HT1080 (cell line): ENCODE results near the gene ADGRG7. TPM values are rescaled to one million over a fixed set of nuclear protein-coding genes. Genes with fewer than 3 reads are reported as not detected.
A peak's percentile ranks its signal among the peaks of the same experiment; 100 is the strongest.

Experiments used
- DNase-seq: peaks from one replicate; pipeline ENCODE4 v3.0.0-alpha.2; 2015; ENCODE audit warnings: low read depth
- total RNA-seq: library from RNA; depleted of rRNA; stranded (reverse); fragments of >200 nt; shearing (Covaris generic); gene quantifications from 2 replicates; pipeline ENCODE4 v1.2.3, GENCODE V29; 2014

Gene ADGRG7
- total RNA-seq, 1 experiment from 2014 or later, result not detected

DNA sequence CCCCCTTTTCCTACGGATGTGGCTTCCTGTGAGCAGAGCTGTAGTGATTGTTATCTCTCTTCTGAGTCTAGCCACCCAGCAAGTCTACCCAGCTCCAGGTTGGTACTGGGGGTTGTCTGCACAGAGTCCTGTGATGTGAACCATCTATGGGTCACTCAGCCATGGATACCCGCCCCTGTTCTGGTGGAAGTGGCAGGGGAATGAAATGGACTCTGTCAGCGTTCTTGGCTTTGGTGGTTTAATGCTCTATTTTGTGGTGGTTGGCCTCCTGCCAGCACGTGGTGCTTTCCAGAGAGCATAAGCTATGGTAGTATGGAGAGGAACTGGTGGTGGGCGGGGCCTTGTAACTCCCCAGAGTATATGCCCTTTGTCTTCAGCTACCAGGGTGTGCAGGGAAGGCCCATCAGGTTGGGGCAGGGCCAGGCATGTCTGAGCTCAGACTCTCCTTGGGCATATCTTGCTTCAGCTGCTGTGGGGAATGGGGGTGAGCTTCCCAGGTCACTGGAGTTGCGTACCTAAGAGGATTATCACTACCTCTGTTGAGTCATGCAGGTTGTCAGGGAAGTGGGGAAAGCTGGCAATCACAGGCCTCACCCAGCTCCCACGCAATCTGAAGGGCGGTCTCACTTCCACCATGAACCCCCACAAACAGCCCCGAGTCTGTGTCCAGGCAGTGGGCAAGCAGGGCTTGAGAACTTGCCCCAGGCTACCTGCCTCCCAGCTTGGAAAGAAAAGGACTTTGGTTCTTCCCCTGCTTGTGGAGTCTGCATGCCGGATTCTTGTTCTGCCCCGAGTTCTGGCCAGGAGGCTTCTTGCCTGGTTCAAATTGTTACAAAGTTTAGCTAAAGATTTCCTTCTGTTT lies 9.0 kb upstream of the ADGRG7 start:
- DNase-seq, result no peak

DNA sequence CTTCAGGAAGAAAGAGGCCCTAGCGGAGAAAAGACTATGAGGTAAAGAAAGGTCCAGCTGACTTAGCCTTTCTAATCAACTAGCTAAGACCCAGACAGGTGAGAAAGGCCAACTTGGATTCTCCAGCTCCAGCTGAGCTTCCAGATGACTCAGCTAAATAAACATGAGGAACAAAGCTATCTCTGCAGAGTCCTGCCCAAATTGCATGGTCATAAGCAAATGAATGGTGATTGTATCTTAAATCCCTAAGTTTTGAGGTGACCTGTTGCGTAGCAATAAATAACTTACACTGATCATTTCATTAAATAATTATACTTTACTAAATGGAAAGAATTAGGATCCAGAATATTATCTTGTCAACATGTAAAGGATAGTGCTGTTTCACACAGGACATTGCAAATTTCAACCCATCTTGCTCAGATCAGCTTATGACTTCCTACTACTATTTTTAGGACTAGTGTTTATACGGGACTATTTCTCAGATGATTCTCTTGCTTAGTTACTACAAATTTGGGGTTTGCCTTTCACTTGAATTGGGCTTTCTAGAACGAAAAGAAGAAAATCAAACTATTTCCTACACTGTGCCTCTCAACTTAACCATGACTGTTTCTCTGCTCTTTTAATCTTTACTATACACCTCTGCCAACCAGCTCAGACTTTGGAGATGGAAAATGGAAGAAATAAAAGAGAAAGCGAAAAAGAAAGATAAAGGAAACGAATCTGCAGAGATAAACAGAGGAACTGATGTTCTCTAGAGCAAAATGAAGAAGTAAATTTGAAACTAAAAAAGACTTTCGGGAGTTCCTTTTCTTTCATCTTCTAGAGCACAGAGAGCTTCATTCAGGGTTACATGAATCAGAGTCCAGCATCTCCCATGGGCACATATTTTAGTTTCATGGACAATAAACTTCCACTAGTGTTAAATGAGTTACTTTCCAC lies 6.6 kb upstream of the ADGRG7 start:
- peak; percentile 26 for DNase-seq

DNA sequence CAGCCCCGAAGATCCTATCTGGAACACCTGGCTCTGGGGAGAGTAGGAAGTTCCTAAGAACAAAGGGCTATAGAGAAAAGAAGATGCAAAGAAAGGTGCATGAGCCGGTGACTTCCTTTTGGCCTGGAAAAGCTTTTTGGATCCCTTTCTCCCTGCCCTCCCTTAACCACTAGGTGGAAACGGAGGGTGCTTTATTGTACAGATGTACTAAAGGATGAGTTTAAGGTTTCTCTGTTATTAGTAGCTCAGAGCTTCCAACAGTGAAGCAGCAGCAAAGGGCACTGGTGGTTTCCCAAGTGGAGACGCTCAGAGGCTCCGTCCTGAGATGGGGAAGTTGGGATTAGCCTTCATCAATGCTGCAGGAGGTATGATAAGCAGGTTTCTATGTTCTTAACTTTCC lies 5.9 kb upstream of the ADGRG7 start:
- peak; percentile 61 for DNase-seq

DNA sequence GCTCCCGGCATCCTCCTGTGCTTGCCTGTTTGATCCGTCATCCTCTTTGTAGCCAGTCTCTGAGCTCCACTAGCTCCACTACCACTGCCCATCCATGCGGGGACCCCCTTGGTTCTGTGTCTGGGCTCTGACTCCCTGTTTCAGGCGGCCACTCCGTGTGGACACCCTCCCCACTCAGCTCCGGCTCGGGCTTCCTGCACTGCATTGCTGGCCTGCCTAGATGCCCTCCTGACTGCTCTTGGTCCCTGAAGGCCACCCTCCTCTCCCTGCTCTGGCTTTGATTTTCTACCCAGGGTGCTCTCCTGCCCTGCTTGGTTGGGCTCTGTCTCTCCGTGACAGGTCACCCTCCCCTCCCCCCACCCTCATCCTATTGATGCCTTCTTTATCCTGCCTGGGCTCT lies 4.0 kb upstream of the ADGRG7 start:
- no peak for DNase-seq

DNA sequence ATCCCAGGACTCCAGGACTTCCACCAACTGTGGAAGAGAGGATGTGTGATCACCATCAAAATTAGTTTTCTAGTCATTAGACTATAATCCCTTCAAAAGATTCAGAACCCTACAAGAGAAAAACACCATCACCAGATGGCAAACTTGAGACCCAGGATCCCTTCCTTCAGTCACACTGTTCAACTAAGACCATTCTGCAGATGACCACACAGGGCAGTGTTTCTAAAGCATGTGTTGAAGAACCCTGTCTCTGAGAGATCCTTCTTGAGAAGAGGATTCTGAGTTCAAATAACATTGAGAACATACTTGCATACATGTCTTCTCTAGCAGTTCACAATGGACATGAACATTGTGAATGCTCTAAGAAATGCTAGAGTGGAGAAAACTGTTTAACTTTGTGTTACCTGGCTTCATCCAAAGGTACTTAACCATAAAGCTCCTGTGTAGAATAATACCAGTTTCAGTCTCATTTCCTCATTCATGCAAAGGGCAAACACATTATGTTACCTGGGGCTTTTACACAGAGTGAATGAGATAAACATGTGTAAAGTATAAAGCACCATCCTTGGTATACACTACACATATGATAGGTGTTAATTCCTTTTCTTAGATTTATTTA lies 2.4 kb upstream of the ADGRG7 start:
- DNase-seq, result no peak

DNA sequence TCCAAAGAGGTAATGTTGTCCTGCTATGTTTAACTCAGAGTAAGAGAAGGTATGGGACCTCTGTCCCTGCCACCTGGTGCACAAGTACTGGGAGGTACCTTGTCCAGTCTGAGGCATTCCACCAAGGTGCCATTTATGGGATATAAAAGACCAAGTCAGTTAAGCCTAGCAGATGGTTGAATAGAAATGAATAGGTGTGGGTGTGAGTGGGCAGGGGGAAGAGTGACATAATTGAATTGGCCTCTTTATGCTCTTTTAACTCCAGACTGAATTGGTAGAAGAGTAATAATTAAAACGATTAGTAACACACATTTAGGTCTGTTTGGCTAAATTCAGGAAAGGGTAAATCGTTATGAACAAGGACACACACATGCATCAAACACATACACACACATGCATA lies 562 bp downstream of the ADGRG7 start:
- DNase-seq, result no peak

DNA sequence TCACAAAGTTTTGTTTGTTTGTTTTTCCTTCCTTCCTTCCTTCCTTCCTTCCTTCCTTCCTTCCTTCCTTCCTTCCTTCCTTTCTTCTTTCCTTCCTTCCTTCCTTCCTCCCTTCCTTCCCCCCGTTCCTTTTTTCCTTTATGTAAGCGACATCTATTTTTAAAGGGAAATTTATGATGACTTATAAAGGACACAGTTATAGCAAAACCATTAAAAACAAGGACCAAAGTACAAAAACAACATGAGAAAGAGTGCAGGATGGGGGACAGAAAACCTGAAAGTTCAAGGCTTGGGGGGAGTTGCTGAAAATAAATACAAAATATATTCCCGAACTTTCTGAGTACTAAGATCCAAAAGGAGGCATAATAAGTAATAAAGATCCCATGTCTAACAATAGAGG lies 1.8 kb downstream of the ADGRG7 start:
- no peak for DNase-seq

DNA sequence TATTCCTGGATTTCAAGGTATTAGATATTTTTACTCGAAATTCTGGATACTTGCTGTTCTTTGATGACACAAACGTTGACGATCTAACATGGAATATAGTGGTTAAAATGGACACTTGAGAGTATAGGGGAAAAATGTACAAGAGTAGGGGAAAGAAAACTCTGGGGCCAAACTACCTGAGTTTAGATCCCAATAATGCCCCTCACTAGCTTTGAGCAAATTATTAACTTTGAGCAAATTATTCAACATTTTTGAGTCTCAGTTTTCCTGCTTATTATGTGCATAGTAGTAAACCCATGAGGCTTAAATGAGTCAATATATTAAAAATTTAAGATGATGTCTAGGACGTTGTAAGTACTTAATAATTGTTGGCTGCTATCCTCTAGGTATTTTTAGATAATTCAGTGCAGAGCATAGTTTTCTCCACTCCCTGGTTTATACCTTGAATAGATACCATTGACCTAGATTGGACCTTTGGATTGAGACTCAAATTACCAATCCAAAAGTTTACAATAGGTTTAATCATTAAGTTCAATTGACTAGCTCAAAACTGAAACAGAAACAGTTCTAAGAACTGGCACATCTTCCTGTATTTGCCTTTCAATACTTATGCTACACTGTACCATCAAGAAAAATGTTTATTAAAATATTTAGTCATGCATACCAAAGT lies 4.5 kb downstream of the ADGRG7 start:
- no peak for DNase-seq

DNA sequence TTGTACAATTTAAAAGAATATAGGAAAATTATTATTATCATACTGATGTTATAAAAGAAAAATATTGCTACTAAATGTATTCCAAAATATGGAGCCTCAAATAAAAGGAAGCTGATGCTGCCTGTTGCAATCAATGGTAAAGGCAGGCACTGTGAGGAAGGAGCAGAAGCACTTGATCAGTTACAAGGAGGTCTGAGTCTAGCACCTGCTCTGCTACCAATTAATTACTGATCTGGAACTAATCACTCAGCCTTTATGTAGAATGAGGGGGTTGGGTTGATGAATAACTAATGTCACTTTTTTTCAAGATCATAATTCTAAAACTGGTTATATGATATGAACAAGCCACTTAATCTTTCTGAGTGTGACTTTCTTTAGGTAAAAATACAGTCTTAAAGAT lies 5.5 kb downstream of the ADGRG7 start:
- DNase-seq, result no peak

DNA sequence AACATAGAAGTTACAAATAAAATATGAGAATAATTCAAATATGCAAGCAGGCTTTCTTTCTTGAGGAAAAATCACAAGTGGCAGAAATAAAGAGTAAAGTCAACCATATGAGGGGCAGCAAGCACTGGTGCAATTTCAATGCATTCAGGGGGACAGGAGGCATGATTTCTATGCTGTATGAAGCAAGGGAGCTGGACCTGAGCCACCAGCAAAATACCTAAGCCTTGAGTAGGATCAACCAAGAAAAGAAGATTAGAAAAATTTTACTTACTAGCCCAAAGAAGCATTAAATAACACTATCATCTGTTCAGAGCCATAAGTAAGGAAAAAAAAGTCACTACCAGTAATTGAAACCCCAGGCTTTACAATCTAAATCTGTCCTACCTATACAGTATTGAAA lies 6.3 kb downstream of the ADGRG7 start:
- DNase-seq, result no peak

DNA sequence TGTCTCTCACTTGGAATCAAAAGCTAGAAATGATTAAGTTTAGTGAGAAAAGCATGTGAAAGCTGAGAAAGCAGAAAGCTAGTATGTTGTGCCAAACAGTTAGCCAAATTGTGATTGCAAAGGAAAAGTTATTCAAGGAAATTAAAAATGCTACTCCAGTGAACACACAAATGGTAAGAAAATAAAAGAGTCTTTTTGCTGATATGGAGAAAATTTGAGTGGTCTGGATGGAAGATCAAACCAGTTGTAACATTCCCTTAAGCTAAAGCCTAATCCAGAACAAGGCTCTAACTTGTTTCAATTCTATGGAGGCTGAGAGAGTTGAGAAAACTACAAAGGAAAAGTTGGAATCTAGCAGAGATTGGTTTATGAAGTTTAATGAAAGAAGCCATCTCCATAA lies 11.8 kb downstream of the ADGRG7 start:
- no peak for DNase-seq

DNA sequence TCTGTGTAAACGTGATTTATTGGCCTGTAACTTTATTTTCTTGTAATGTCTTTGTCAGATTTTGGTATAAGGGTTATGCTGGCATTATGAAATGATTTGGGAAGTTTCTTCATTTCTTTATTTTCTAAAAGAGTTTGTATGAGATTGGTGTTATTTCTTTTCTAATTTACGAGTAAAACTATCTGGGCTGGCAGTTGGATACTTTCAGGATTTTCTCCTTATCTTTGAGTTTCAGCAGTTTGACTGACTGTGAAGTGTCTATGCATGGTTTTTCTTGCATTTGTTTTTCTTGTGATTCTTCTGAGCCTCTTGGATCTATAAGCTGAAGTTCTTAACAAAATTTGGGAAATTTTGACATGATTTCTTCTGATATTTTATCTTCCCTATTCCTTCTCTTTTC lies 18.1 kb downstream of the ADGRG7 start:
- DNase-seq, result no peak

DNA sequence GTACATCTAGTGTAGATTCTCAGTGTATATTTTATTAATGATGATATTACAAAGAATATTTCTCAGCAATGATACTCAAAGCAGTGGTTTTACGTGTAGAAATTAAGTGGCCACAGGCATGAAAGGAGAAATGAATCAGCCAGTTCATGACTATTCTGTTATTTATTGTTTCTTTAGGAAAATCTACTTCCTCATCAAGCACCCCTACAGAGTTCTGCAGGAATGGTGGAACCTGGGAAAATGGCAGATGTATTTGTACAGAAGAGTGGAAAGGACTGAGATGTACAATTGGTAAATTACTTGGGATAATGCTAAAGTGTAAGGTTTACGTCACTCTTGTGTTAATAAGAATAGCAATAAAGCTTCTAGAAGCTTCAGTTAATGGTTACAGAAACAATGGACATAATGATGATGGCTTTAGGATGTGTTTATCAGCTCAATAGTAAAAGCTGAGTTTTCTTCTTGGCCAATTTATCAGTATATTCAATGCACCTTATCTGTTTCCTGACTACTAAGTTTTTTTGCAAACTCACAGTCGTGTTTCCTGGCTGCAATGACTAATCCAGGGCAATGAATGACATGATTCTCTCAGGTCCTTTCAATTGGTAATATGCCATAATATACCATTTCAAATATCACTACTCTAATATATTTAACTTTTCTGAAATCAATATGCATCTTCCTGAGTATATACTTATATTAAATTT lies 20.2 kb downstream of the ADGRG7 start:
- peak; percentile 47 for DNase-seq

DNA sequence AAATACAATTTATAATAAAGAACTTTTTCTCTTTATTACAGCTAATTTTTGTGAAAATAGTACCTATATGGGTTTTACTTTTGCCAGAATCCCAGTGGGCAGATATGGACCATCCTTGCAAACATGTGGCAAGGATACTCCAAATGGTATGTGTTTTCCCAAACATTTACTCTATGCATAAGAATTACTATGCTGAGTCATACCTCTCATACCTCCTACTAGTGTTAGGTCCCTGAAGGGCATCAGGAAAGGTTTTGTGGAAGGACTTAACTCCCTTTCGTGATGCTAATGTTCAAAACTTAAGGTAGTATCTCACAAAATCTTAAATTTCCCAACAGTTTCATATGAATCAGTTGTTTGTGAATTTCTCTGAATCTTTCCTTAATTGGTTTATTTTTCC lies 21.3 kb downstream of the ADGRG7 start:
- no peak for DNase-seq

DNA sequence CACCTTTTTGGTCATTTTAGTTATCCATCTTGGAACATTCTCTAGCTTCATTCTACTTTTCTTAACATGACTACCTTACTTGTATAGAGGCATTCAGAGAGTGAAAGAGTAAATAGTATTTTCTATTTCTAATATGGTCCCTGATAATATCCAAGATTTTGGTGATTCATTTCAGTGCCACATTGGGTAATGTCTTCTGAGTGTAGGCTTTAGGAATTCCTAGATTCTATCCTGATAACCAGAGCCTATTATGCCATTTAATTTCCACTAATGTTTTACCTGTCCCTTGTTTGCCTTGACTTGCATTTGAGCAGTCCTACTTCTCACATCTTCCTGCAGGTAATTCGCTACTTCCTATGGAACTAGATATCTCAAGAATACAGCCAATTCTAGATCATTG lies 21.8 kb downstream of the ADGRG7 start:
- DNase-seq, result no peak

DNA sequence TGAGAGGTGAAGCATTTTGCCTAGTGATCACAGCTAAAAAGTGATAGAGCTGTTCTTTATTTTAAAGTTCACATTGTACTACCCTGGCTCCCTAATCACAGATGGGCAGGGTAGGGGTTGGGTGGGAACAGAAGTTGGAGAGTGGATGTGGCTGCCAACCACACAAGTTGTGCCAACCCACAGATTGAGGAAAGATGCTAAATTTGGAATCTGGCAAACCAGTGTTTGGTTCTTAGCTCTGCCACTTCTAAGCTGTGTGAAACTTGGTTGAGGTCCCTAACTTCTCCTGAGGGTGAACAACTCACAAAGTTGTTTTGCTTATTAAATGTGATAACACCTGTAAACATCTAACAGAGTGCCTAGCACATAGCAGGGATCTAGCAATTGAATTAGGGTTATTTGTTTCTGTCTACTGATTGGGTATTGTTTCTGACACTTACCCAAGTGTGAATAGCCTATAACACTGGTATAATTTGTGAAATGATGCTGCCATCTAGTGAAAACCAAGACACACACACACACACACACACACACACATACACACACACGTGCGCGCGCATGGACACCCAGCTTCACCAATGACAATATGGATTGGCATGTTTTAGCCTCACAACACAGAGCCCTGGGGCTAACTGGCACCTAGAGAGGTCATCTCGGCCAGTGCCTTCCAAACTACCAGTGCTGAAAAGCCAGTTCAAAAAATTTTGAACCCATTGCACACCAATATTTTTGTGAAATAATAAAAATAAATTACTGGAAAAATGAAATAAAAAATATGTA lies 25.3 kb downstream of the ADGRG7 start:
- peak; percentile 46 for DNase-seq

DNA sequence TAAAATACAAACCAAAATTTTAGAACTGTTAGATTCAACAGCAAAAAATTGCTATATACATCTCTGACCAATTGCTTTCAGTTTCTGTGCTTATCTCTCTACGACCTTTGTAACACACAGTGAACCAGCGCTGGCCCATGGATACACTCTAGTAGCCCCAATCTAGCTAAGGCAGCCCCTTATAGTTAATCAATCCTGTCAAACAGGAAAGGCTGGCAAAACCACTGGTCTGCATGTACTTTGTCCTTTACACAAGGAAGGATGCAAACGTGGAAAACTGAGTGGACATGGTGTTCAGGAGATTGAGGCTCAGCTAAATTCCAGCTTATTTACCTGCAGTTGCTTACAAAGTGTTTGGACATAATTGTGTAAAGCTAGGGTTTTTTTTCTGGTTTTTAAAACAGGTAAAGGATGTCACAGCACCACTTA lies 25.9 kb downstream of the ADGRG7 start:
- DNase-seq, result no peak

DNA sequence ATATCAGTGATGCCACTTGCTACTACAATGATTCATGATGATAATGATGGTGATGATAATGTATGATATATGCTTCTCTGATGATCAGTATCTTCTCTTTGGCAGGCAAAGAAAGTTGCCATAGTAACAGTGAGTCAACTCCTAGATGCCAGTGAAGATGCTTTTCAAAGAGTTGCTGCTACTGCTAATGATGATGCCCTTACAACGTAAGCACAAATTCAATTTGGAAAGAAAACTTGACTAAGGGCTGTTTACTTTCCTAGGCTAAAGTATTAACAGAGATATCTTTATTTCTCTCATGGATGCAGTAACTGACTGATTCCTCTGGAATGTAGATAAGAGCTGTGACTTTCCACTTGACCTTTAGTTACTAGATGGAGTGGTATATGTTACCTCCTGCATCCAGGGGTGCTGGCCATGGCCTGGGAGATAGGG lies 27.8 kb downstream of the ADGRG7 start:
- DNase-seq, result no peak

DNA sequence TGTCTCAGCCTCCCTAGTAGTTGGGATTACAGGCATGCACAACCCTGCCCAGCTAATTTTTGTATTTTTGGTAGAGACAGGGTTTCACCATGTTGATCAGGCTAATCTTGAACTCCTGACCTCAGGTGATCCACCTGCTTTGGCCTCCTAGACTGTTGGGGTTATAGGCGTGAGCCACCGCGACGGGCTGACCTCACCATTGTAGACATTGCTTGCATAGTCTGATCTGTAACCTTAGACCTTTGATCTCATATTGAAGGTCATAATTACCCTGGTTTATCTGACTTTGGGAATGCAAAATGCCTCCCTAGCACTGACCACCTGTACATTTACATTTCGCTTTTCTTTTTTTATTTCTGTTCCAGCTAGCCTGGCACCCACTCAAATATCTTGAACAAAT lies 31.2 kb downstream of the ADGRG7 start:
- no peak for DNase-seq

DNA sequence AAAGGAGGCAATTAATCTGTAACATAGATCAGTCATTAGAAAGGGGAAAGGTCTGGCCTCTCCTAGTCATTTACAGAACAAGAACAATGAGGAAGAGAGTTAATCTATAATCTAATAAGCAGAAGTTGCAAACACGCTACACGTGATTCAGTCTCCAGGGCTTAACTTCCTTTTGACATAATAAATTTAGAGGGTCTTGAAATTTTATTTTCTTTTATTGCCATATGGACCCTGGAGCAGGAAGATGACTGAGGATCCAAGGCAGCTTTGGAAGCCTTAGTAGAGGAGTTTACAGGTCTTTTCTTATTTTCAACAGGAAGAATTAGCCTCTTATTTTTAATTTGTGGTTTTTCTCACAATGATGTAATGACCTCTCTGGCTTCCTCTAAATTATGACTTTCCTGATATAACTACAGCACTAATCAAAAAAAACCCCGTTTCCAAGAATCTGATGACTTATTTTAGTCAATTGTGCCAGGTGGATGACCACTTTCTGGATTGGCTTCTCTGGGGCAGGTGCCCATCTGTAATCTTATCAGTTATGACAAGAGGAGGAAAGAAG lies 32.2 kb downstream of the ADGRG7 start:
- DNase-seq, result no peak
